GM12873 (cell line): Measurements from ENCODE around the gene KLHL29.

Experiments
- CTCF ChIP-seq: IDR thresholded peaks from 2 replicates; pipeline ENCODE4 v1.5.1; 2012; ENCODE audit warnings: low read depth, mild to moderate bottlenecking, moderate library complexity, low read length, control low read depth; ENCODE audit not compliant: insufficient read depth; ENCODE audit errors: missing control alignments

Gene KLHL29

GRCh38 chr2:23418056-23418455, 33.1 kb downstream of the KLHL29 start:
- no peak for TF ChIP-seq CTCF

GRCh38 chr2:23418461-23418911, 33.5 kb downstream of the KLHL29 start:
- TF ChIP-seq CTCF, result no peak

GRCh38 chr2:23419171-23420090, 34.5 kb downstream of the KLHL29 start:
- no peak for TF ChIP-seq CTCF

GRCh38 chr2:23420091-23420839, 35.3 kb downstream of the KLHL29 start:
- TF ChIP-seq CTCF, result no peak

- TF ChIP-seq CTCF, result no peak
Observed at GRCh38 chr2:23420840-23421476, 36.0 kb downstream of the KLHL29 start.

- TF ChIP-seq CTCF, result no peak
Observed at GRCh38 chr2:23422089-23423061, 37.4 kb downstream of the KLHL29 start.
